HEK293T (cell line): ENCODE measurements around the gene DCAF8.

Experiments
- ARNT ChIP-seq: fragments of 450-650 bp; IDR thresholded peaks from 2 replicates; pipeline ENCODE4 v1.6.1; 2017; ENCODE audit warnings: mild to moderate bottlenecking
- BHLHE40 ChIP-seq: fragments of 450-650 bp; IDR thresholded peaks from 2 replicates; pipeline ENCODE4 v1.6.1; 2016; ENCODE audit warnings: mild to moderate bottlenecking, moderate library complexity, borderline replicate concordance
- CTBP1 ChIP-seq: fragments of 450-650 bp; IDR thresholded peaks from 2 replicates; pipeline ENCODE4 v1.6.1; 2016; ENCODE audit warnings: borderline replicate concordance
- FOXA1 ChIP-seq: fragments of 450-650 bp; IDR thresholded peaks from 2 replicates; pipeline ENCODE4 v1.6.1; 2016; ENCODE audit warnings: mild to moderate bottlenecking
- FOXM1 ChIP-seq: fragments of 450-650 bp; IDR thresholded peaks from 2 replicates; pipeline ENCODE4 v1.6.1; 2017; ENCODE audit warnings: mild to moderate bottlenecking, borderline replicate concordance
- SP1 ChIP-seq: fragments of 450-650 bp; IDR thresholded peaks from 2 replicates; pipeline ENCODE4 v1.6.1; 2017
- SUZ12 ChIP-seq: fragments of 450-650 bp; IDR thresholded peaks from 2 replicates; pipeline ENCODE4 v1.6.1; 2016; ENCODE audit warnings: mild to moderate bottlenecking
- ZNF384 ChIP-seq: fragments of 450-650 bp; IDR thresholded peaks from 2 replicates; pipeline ENCODE4 v1.6.1; 2016
- TF ChIP-seq, protein P1 (sequence below): fragments of 450-650 bp; IDR thresholded peaks from 2 replicates; pipeline ENCODE4 v1.6.1; 2016

DNA sequence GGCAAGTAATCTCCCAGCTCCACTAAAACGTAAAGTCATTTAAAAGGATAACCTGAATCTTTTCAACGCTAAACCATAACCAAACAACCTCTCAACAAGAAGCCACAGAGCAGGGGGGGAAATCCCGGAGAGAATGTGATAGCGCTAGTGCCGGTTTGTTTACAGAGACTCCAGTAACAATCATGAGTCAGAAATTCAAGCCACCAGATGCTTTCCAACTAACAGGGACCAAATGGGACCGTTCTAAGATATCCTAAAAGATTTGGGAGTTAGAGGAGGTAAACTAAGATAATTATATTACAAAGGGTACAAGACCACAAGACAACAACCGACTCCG, 825 bp downstream of the DCAF8 start:
- TF ChIP-seq FOXM1 (no peak), ZNF384 (no peak), CTBP1 (no peak), ARNT (no peak), BHLHE40 (no peak), SUZ12 (no peak), SP1 (no peak), FOXA1 (no peak)
- TF ChIP-seq, protein P1, sequence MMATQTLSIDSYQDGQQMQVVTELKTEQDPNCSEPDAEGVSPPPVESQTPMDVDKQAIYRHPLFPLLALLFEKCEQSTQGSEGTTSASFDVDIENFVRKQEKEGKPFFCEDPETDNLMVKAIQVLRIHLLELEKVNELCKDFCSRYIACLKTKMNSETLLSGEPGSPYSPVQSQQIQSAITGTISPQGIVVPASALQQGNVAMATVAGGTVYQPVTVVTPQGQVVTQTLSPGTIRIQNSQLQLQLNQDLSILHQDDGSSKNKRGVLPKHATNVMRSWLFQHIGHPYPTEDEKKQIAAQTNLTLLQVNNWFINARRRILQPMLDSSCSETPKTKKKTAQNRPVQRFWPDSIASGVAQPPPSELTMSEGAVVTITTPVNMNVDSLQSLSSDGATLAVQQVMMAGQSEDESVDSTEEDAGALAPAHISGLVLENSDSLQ: no peak
